HFF-Myc (cell line): ENCODE data around the gene USB1.

Experiments used
- DNase-seq: peaks from one replicate; pipeline ENCODE4 v3.0.0-alpha.2; 2011; ENCODE audit warnings: low read depth; ENCODE audit errors: extremely low read depth
- H3K4me3 ChIP-seq: replicated peaks from 2 replicates; pipeline ENCODE4 v1.5.1; 2011; ENCODE audit warnings: low read depth, mild to moderate bottlenecking, control low read depth, low read length
- TF ChIP-seq, protein P1 (sequence below): IDR thresholded peaks from 2 replicates; pipeline ENCODE4 v1.5.1; 2012; ENCODE audit warnings: mild to moderate bottlenecking, low read depth, low read length, control low read depth; ENCODE audit errors: missing control alignments

Gene USB1

GRCh38 chr16:58032710-58033293 is 31.6 kb downstream of the USB1 start:
- TF ChIP-seq, protein P1, sequence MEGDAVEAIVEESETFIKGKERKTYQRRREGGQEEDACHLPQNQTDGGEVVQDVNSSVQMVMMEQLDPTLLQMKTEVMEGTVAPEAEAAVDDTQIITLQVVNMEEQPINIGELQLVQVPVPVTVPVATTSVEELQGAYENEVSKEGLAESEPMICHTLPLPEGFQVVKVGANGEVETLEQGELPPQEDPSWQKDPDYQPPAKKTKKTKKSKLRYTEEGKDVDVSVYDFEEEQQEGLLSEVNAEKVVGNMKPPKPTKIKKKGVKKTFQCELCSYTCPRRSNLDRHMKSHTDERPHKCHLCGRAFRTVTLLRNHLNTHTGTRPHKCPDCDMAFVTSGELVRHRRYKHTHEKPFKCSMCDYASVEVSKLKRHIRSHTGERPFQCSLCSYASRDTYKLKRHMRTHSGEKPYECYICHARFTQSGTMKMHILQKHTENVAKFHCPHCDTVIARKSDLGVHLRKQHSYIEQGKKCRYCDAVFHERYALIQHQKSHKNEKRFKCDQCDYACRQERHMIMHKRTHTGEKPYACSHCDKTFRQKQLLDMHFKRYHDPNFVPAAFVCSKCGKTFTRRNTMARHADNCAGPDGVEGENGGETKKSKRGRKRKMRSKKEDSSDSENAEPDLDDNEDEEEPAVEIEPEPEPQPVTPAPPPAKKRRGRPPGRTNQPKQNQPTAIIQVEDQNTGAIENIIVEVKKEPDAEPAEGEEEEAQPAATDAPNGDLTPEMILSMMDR: no peak
- no peak for DNase-seq
- no peak overlapping the region for H3K4me3 ChIP-seq

GRCh38 chr16:58034128-58034685 is 33.0 kb downstream of the USB1 start:
- TF ChIP-seq, protein P1: no peak
- H3K4me3 ChIP-seq: no peak overlapping the region
- no peak for DNase-seq

DNA sequence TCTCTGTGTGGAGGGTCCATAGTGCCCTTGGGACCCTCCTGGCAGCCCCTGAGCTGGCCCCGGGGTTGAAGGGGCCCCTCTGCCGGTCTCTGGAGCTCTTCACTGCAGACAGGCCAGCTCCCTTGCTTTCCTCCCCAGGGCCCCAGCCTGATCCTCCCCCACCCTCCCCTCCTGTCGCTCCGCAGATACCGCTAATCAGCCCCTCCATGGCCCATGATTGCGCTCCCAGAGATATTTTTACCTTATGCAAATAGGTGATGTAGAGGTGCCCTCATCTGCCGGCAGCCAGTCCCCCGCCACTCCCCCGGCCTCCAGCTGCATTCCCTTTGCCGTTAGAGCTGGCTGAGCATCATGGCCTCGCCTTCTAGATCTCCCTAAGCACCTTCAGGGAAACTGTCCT is 33.6 kb downstream of the USB1 start:
- no peak for DNase-seq
- H3K4me3 ChIP-seq: no peak overlapping the region
- TF ChIP-seq, protein P1: no peak

DNA sequence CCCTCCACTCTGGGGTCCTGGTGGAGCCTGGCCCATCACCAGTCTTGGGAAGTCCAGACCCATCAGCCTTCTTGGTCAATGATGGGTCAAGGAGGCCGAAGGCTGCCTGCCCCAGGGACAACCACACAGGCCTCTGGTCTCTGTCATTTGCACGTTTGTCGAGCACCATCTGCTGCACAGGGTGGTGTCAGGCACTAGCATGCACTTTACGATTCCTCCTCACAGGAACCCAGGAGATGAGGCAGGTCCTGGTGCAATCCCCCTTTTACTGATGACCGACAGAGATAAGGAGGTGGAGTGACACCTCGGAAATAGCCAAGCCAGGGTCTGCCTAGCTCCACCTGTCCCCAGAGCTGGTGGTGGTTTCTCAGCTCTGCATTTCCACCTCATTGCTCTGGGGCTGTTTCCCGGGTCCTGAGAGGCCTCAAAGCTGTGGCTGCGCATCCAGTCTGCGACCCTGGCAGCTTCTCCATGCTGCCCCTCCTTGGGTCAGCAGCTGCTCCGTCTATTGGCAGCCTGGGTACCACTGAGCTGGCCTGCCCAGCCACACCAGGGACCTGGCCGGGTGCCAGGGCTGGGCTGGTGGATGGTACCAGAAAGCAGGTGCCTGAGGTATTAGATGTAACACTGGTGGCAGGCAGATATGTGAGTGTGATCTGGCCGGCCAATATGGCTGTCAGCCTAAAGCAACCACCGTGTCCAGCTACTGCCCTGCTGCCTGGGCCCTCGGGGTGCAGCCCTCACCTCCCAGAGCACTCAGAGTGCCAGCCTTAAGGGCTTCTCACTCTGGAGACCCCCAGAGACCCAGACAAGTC is 34.4 kb downstream of the USB1 start:
- TF ChIP-seq, protein P1: no peak
- DNase-seq: no peak
- no peak overlapping the region for H3K4me3 ChIP-seq

- no peak overlapping the region for H3K4me3 ChIP-seq
- TF ChIP-seq, protein P1: no peak
- DNase-seq: no peak
These were observed 35.7 kb downstream of the USB1 start for GRCh38 chr16:58036943-58037342.

DNA sequence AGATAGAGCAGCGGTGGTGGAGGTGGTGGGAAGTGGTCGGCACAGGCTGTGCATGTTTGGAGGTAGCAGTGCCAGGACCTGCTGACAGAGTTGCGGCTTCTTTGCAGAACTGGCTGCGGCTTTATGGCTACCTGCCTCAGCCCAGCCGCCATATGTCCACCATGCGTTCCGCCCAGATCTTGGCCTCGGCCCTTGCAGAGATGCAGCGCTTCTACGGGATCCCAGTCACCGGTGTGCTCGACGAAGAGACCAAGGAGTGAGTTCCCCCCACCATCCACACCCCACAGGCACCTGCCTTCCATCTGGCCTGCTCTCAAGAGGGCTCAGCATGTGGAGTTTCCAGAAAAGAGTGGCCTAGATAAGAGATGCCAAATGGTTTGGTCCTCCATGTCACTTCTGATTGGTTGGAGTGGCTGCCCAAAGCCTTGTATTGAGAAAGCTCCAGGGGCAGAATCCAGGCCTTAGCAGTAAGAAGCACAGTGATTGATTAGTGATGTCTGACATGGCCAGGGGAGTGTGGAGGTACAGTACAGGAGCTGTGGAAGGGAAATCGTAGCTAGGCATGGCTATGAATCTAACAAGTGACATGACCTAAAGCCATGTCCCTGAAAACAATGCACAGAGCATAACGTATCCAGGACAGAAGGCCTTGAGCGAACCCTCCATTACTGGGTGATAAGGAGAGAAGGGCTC is 36.3 kb downstream of the USB1 start:
- no peak overlapping the region for H3K4me3 ChIP-seq
- TF ChIP-seq, protein P1: no peak
- DNase-seq: no peak
